Mammary epithelial cell (primary cell): Measurements from ENCODE around the gene HBA2.
"Not testable (repeated sequence)": the region's sequence is repeated elsewhere in the genome, so short reads cannot be mapped to it uniquely, and the experiment has no call there.

ENCODE experiments used
- EZH2 ChIP-seq: IDR thresholded peaks from 2 replicates; pipeline ENCODE4 v1.6.1; 2012; ENCODE audit warnings: low read length, inconsistent platforms, borderline replicate concordance
- TF ChIP-seq, protein P1 (sequence below), 2 donors: IDR thresholded peaks in 1 of 2; conservative IDR thresholded peaks in 1 of 2; 2 replicates each; pipeline ENCODE4 v1.5.1; 2011 to 2012; ENCODE audit warnings: inconsistent platforms in 2 of 2, low read length in 2 of 2, mild to moderate bottlenecking in 2 of 2, control low read depth in 1 of 2, low read depth in 1 of 2; ENCODE audit not compliant: insufficient read depth in 1 of 2; ENCODE audit errors: extremely low read depth in 1 of 2

DNA sequence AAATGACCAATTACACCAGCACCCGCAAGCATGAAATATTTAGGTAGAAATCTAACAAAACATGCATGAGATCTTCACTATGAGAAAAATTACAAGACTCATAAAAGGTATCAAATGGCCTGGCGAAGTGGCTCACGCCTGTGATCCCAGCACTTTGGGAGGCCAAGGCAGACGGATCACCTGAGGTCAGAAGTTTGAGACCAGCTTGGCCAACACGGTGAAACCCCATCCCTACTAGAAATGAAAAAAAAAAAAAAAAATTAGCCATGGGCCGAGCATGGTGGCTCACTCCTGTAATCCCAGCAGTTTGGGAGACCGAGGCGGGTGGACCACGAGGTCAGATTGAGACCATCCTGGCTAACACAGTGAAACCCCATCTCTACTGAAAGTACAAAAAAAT, 31.4 kb downstream of the HBA2 start:
- TF ChIP-seq, protein P1, sequence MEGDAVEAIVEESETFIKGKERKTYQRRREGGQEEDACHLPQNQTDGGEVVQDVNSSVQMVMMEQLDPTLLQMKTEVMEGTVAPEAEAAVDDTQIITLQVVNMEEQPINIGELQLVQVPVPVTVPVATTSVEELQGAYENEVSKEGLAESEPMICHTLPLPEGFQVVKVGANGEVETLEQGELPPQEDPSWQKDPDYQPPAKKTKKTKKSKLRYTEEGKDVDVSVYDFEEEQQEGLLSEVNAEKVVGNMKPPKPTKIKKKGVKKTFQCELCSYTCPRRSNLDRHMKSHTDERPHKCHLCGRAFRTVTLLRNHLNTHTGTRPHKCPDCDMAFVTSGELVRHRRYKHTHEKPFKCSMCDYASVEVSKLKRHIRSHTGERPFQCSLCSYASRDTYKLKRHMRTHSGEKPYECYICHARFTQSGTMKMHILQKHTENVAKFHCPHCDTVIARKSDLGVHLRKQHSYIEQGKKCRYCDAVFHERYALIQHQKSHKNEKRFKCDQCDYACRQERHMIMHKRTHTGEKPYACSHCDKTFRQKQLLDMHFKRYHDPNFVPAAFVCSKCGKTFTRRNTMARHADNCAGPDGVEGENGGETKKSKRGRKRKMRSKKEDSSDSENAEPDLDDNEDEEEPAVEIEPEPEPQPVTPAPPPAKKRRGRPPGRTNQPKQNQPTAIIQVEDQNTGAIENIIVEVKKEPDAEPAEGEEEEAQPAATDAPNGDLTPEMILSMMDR (conservative IDR thresholded peaks at IDR 0.05 in 1 of 2, IDR thresholded peaks at IDR 0.05 in 1 of 2; ENCODE audit: extremely low read depth in 1 of 2, insufficient read depth in 1 of 2, low read depth in 1 of 2, low read length in 2 of 2) = not testable (repeated sequence)
- not testable (repeated sequence) for TF ChIP-seq EZH2
